HepG2 (cell line): ENCODE results near the gene ATP6V0D1. TPM values are rescaled to one million over a fixed set of nuclear protein-coding genes. Genes with fewer than 3 reads are reported as not detected.

Experiments used
- AGO1 ChIP-seq: fragments of 200-400 bp; formaldehyde crosslinking; IDR thresholded peaks from 2 replicates; pipeline ENCODE4 v1.6.1; 2017; ENCODE audit warnings: mild to moderate bottlenecking, low read depth, low read length, moderate library complexity; ENCODE audit not compliant: poor library complexity, severe bottlenecking
- ATF4 ChIP-seq, 2 experiments: fragments of 450-650 bp in 1 of 2; sonication (generic) in 1 of 2; formaldehyde crosslinking; IDR thresholded peaks; 2 replicates each; pipeline versions ENCODE4 v1.5.0 to v1.8.0; 2020 to 2022; ENCODE audit warnings: mild to moderate bottlenecking in 1 of 2, missing genetic modification reagents in 1 of 2
- CSRNP2 ChIP-seq: sonication (generic); formaldehyde crosslinking; conservative IDR thresholded peaks from 2 replicates; pipeline ENCODE4 v1.8.0; 2022; ENCODE audit warnings: low read depth, missing genetic modification reagents
- EEA1 ChIP-seq: sonication (generic); formaldehyde crosslinking; IDR thresholded peaks from 2 replicates; pipeline ENCODE4 v1.5.1; 2020; ENCODE audit warnings: mild to moderate bottlenecking, missing genetic modification reagents, borderline replicate concordance
- HHEX ChIP-seq: IDR thresholded peaks from 2 replicates; pipeline ENCODE4 v1.6.1; 2016; ENCODE audit warnings: control low read depth
- KAT2B ChIP-seq: fragments of 150-350 bp; IDR thresholded peaks from 2 replicates; pipeline ENCODE4 v1.6.1; 2014; ENCODE audit warnings: low read depth, low read length, borderline replicate concordance
- NFIB ChIP-seq: sonication (generic); formaldehyde crosslinking; IDR thresholded peaks from 2 replicates; pipeline ENCODE4 v1.9.0; 2021; ENCODE audit warnings: missing genetic modification reagents, mild to moderate bottlenecking, borderline replicate concordance
- PITX1 ChIP-seq: sonication (generic); formaldehyde crosslinking; IDR thresholded peaks from 2 replicates; pipeline ENCODE4 v1.5.1; 2020; ENCODE audit warnings: mild to moderate bottlenecking, missing genetic modification reagents
- RARA ChIP-seq: IDR thresholded peaks from 2 replicates; pipeline ENCODE4 v1.6.1; 2016; ENCODE audit warnings: missing genetic modification reagents, missing compliant biosample characterization
- SIX1 ChIP-seq: sonication (generic); formaldehyde crosslinking; IDR thresholded peaks from 2 replicates; pipeline ENCODE4 v1.4.0; 2020; ENCODE audit warnings: missing genetic modification reagents, borderline replicate concordance
- ZFP62 ChIP-seq: sonication (generic); formaldehyde crosslinking; IDR thresholded peaks from 2 replicates; pipeline ENCODE4 v1.4.0; 2020; ENCODE audit warnings: missing genetic modification reagents
- ZNF407 ChIP-seq: sonication (generic); formaldehyde crosslinking; IDR thresholded peaks from one replicate; pipeline ENCODE4 v1.5.1; 2020; ENCODE audit warnings: mild to moderate bottlenecking, missing genetic modification reagents; ENCODE audit errors: not compliant biosample characterization
- ZNF782 ChIP-seq: sonication (generic); formaldehyde crosslinking; IDR thresholded peaks from 2 replicates; pipeline ENCODE4 v1.4.0; 2020; ENCODE audit warnings: missing genetic modification reagents, mild to moderate bottlenecking, borderline replicate concordance
- polyA plus RNA-seq, 8 experiments: library from polyadenylated mRNA; depleted of rRNA in 3 of 8; stranded (reverse) in 7 of 8; unstranded in 1 of 8; fragments of >200 nt; fragmentation: Illumina TruSeq in 4 of 8; extraction: Trizol in 4 of 8; gene quantifications; 2 replicates each; pipeline versions ENCODE4 v1.2.1 to v1.2.3, GENCODE V29; 2011 to 2016; ENCODE audit warnings: low read depth in 4 of 8, missing spikeins in 1 of 8, mixed read lengths in 1 of 8; ENCODE audit not compliant: insufficient read depth in 1 of 8
- total RNA-seq, 5 experiments: library from RNA; depleted of rRNA; stranded (reverse); fragments of >200 nt; fragmentation: Illumina TruSeq; extraction: Trizol; gene quantifications; 2 replicates each; pipeline ENCODE4 v1.2.3, GENCODE V29; 2016; ENCODE audit warnings: low read depth in 1 of 5
- TF ChIP-seq, protein P1 (sequence below): sonication (generic); formaldehyde crosslinking; IDR thresholded peaks from 2 replicates; pipeline ENCODE4 v1.8.0; 2022; ENCODE audit warnings: mild to moderate bottlenecking, missing genetic modification reagents, moderate library complexity
- TF ChIP-seq, protein P2 (sequence below): sonication (generic); formaldehyde crosslinking; IDR thresholded peaks from 2 replicates; pipeline ENCODE4 v1.4.0; 2020; ENCODE audit warnings: missing genetic modification reagents, low read depth, mild to moderate bottlenecking, borderline replicate concordance

The ATP6V0D1 gene
- total and polyA plus RNA-seq, 2 of the 13 experiments (the other 11 are each of a cell fraction or from before 2014, with no cell fraction given), result 51.1 to 61.3 TPM

- TF ChIP-seq PITX1 (CRISPR knock-in tag), result no peak
- no peak for TF ChIP-seq ZNF782 (CRISPR knock-in tag)
- no peak for TF ChIP-seq AGO1
- no peak for TF ChIP-seq ATF4 (CRISPR knock-in tag; IDR thresholded peaks at IDR 0.05)
- no peak for TF ChIP-seq SIX1 (CRISPR knock-in tag)
- TF ChIP-seq ZNF407 (CRISPR knock-in tag), result no peak
- TF ChIP-seq, protein P1, sequence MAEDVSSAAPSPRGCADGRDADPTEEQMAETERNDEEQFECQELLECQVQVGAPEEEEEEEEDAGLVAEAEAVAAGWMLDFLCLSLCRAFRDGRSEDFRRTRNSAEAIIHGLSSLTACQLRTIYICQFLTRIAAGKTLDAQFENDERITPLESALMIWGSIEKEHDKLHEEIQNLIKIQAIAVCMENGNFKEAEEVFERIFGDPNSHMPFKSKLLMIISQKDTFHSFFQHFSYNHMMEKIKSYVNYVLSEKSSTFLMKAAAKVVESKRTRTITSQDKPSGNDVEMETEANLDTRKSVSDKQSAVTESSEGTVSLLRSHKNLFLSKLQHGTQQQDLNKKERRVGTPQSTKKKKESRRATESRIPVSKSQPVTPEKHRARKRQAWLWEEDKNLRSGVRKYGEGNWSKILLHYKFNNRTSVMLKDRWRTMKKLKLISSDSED (CRISPR knock-in tag), result no peak
- TF ChIP-seq HHEX (CRISPR knock-in tag), result no peak
- TF ChIP-seq KAT2B, result no peak
- TF ChIP-seq, protein P2, sequence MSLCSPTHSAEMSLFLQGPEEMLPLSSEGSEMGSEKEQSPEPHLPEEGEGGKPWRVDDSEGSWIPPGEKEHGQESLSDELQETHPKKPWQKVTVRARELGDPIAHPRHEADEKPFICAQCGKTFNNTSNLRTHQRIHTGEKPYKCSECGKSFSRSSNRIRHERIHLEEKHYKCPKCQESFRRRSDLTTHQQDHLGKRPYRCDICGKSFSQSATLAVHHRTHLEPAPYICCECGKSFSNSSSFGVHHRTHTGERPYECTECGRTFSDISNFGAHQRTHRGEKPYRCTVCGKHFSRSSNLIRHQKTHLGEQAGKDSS (CRISPR knock-in tag), result no peak
- 0 out of 2 replicates have a peak, but pooled peaks have one; percentile 70 for TF ChIP-seq EEA1 (CRISPR knock-in tag)
- no peak for TF ChIP-seq ZFP62
- TF ChIP-seq CSRNP2 (CRISPR knock-in tag), result no peak
- no peak for TF ChIP-seq NFIB (CRISPR knock-in tag)
- TF ChIP-seq RARA, result no peak
Observed at GRCh38 chr16:67528222-67528869, 47.4 kb upstream of the ATP6V0D1 start, which contains the start of gene RIPOR1 (continued).
